ENCODE measurements around the gene DGCR2.
A peak's percentile ranks its signal among the peaks of the same experiment; 100 is the strongest.
"Not testable (repeated sequence)": the region's sequence is repeated elsewhere in the genome, so short reads cannot be mapped to it uniquely, and the experiment has no call there.

Gene DGCR2, protein sequence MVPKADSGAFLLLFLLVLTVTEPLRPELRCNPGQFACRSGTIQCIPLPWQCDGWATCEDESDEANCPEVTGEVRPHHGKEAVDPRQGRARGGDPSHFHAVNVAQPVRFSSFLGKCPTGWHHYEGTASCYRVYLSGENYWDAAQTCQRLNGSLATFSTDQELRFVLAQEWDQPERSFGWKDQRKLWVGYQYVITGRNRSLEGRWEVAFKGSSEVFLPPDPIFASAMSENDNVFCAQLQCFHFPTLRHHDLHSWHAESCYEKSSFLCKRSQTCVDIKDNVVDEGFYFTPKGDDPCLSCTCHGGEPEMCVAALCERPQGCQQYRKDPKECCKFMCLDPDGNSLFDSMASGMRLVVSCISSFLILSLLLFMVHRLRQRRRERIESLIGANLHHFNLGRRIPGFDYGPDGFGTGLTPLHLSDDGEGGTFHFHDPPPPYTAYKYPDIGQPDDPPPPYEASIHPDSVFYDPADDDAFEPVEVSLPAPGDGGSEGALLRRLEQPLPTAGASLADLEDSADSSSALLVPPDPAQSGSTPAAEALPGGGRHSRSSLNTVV

DNA sequence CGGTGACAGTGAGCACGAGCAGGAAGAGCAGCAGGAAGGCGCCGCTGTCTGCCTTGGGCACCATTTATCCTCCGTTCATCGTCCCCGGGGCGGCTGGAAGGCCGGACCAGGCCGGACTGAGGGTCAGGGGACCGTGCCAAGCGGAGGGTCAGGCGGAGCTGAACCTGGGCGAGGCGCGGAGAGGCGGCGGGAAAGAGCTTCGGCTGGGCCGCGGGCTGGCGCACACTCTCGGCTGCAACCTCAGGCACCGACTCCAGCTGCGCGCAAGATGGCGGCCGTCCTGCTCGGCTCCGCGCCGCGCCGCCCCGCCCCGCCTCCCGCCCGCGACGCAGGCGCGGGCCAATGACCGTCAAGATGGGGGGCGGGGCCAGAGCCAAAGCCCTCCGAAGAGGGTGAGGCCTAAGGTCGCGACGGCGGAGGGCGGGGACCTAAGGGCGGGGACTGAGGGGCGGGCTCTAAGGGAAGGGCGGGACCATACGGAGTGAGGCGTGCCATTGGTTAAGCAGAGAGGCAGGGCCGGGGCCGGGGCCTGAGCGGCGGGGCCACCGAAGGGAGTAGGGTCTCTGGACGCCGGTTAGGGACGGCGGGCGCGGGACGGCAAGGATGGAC, at the start of gene DGCR2:
DGCR2 (minus strand) TSS at position 270 of the 609 bp plus-strand sequence; CDS start at position 64, 206 bp downstream.
- Histone ChIP-seq H3K27me3 (ENCODE audit: low read depth) (no peaks in the 10 kb centered on the region), H3K36me3 (replicated peaks) (peaks cover 8% of the 10 kb centered on the region; the same call in 1 of the 2 replicates), H3K9me3 (no peaks in the 10 kb centered on the region), H3K4me1 (peaks cover 15% of the 10 kb centered on the region), H3K4me3 (peak within 1 kb of the TSS; percentile 95)
- in situ Hi-C loops (cut with MboI; ENCODE audit: low sequenced_read_pairs), result no loop called here
- peak; percentile 95 to 98 for DNase-seq (ENCODE audit: low spot score in 2 of 2)

DNA sequence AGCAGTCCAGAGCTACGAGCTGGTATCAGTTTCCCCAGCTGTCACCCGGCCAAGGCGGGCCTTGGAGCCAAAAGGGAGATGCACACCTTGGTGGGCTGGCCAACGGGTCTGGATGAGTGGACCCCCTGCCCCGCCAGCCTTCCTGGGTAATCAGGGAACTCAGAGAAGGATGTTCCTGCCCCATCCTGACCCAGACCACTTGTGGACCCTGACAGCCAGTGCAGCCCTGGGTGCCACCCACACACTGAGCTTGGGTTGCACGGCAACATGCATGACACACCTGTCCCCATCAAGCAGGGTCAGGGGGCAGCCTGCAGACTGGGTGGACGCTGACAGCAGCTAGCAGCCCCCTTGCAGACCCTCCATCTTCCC, 47.7 kb upstream of the DGCR2 start:
- Histone ChIP-seq H3K36me3 (replicated peaks) (peaks cover 27% of the 10 kb centered on the region), H3K9me3 (no peaks in the 10 kb centered on the region), H3K4me1 (peaks cover 25% of the 10 kb centered on the region), H3K4me3 (peak overlapping the region; percentile 26), H3K27me3 (ENCODE audit: low read depth) (peaks cover 18% of the 10 kb centered on the region)
- no peak for DNase-seq (ENCODE audit: low spot score in 2 of 2)
- in situ Hi-C loops (cut with MboI; ENCODE audit: low sequenced_read_pairs), result no loop called here

DNA sequence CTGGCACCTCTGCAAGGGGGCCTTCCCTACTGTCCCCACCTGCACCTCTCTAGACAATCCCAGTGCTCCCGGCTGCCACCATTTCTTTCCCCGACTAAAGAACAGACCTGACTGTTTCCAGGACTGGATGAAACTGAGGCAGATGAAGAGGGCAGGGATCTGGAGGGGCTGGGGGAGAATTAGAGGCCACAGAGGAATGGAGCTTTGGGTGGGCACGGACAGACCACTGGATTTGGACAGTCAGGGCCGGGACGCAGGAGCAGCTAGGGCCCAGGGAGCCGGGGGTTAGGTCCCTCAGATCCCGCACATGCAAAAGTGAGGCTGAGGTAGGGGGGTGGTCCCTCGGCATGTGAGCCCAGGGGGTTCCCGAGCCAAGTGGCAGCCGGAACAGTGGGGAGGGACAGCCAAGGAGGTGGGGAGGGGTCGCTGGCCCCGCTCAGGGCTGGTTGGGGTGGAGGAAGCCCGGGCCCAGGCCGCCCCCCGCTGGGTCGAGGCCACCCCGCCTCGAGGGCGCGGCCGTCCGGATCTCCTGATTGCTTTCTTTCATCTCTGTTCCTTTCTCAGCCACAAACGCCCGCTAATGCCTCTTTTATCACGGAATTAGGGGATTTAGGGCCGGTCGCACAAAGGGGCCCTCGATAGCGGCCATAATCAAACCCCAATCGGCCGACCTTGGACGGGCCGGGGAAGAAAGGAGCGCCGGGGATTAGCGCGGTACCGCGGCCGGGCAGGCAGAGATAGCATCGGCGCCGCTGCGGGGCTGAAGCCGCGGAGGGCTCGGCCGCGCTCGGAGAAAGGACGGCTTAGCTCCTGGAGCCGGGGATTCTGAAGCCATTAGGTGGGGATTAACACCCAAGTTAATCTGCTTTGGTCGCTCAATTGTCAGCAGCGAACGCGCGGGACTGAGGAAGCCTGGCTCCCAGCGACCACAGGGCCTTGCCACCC, 47.1 kb upstream of the DGCR2 start:
- H3K4me1 ChIP-seq, result peaks cover 25% of the 10 kb centered on the region
- peaks cover 18% of the 10 kb centered on the region for H3K27me3 ChIP-seq (ENCODE audit: low read depth)
- 0 out of 2 replicates have a peak, but pooled peaks cover 1% of the 10 kb centered on the region for H3K9me3 ChIP-seq
- peak overlapping the region; percentile 26 for H3K4me3 ChIP-seq
- peak; percentile 64 to 75 for DNase-seq (ENCODE audit: low spot score in 2 of 2)
- peaks cover 20% of the 10 kb centered on the region for H3K36me3 ChIP-seq (replicated peaks)
- in situ Hi-C loops (cut with MboI; ENCODE audit: low sequenced_read_pairs), result no loop called here

GRCh38 chr22:19168088-19168890, 46.1 kb upstream of the DGCR2 start:
- H3K9me3 ChIP-seq, result 0 out of 2 replicates have a peak, but pooled peaks cover 2% of the 10 kb centered on the region
- peaks cover 11% of the 10 kb centered on the region for H3K36me3 ChIP-seq (replicated peaks)
- in situ Hi-C loops (cut with MboI; ENCODE audit: low sequenced_read_pairs), result no loop called here
- no peak for DNase-seq (ENCODE audit: low spot score in 2 of 2)
- H3K4me1 ChIP-seq, result peaks cover 23% of the 10 kb centered on the region
- H3K27me3 ChIP-seq (ENCODE audit: low read depth), result peaks cover 18% of the 10 kb centered on the region
- H3K4me3 ChIP-seq, result no peak overlapping the region

DNA sequence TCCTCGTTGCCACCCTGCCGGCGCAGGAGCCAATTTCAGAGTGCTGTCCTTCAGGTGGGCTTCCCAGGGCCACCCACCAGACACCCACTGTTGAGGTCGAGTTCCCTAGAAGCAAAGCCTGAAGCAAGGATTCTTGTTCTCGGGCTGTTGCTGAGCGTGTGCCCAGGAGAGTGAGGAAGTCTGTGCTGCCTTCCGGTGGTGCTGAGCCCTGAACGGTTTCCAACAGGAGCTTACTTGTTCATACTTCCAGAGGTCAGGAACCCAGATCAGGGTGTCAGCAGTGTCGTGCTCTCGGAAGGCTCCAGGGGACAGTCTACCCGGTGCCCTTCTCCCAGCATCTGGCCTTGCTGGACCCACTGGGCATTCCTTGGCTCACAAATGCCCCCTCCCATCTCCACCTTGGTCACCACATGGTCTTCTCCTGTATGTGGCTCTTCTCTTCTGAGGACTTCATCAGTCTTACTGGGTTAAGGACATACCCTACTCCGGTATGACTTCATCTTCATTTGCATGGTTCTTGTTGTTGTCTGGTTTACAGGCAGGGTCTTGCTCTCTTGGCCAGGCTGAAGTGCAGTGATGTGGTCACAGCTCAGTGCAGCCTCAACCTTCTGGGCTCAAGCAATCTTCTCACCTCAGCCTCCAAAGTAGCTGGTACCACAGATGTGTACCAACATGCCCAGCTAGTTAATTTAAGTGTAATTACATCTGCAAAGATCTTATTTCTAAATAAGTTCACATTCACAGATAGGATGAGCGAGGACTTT, 45.1 kb upstream of the DGCR2 start:
- peaks cover 20% of the 10 kb centered on the region for H3K27me3 ChIP-seq (ENCODE audit: low read depth)
- H3K9me3 ChIP-seq, result 0 out of 2 replicates have a peak, but pooled peaks cover 2% of the 10 kb centered on the region
- in situ Hi-C loops (cut with MboI; ENCODE audit: low sequenced_read_pairs), result no loop called here
- peaks cover 5% of the 10 kb centered on the region for H3K36me3 ChIP-seq (replicated peaks)
- peaks cover 15% of the 10 kb centered on the region for H3K4me1 ChIP-seq
- no peak overlapping the region for H3K4me3 ChIP-seq
- no peak for DNase-seq (ENCODE audit: low spot score in 2 of 2)

DNA sequence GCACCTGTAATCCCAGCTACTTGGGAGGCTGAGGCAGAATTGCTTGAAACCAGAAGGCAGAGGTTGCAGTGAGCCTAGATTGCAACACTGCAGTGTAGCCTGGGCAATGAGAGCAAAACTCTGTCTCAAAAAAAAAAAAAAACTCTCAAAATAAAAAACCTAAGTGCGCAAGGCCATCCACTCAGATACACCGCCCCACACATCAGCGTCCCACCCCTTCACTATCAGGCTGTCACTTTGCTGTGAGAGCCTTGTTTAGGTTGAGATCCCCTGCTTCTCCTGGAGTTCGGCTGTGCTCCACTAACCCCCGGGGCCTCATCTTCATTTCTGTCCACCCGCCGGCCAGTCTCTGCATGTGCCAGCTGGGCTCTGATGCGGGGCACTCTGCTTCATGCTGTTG, 44.2 kb upstream of the DGCR2 start:
- Histone ChIP-seq H3K9me3 (0 out of 2 replicates have a peak, but pooled peaks cover 2% of the 10 kb centered on the region), H3K4me1 (peaks cover 15% of the 10 kb centered on the region), H3K36me3 (replicated peaks) (no peaks in the 10 kb centered on the region), H3K27me3 (ENCODE audit: low read depth) (peaks cover 20% of the 10 kb centered on the region), H3K4me3 (no peak overlapping the region)
- in situ Hi-C loops (cut with MboI; ENCODE audit: low sequenced_read_pairs), result no loop called here
- no peak for DNase-seq (ENCODE audit: low spot score in 2 of 2)

DNA sequence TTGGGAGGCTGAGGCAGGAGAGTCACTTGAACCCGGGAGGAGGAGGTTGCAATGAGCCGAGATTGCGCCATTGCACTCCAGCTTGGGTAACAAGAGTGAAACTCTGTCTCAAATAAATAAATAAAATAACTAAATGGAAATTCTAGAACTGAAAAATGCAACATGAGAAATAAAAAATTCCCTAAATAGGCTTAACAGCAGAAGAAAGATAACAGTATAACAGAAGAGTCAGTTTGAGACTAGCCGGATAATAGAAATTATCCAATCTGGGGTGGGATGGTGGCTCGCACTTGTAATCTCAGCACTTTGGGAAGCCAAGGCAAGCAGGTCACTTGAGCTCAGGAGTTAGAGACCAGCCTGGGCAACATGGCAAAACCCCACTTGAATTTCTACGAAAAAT, 42.2 kb upstream of the DGCR2 start:
- in situ Hi-C loops (cut with MboI; ENCODE audit: low sequenced_read_pairs), result no loop called here
- Histone ChIP-seq H3K27me3 (ENCODE audit: low read depth) (peaks cover 20% of the 10 kb centered on the region), H3K9me3 (0 out of 2 replicates have a peak, but pooled peaks cover 2% of the 10 kb centered on the region), H3K36me3 (replicated peaks) (no peaks in the 10 kb centered on the region), H3K4me3 (no peak overlapping the region), H3K4me1 (peaks cover 3% of the 10 kb centered on the region; the same call in 1 of the 2 replicates)
- DNase-seq (ENCODE audit: low spot score in 2 of 2), result no peak

GRCh38 chr22:19158649-19159048, 36.4 kb upstream of the DGCR2 start:
- DNase-seq (ENCODE audit: low spot score in 2 of 2); H3K4me1 ChIP-seq: not testable (repeated sequence)

GRCh38 chr22:19156109-19156508, 33.9 kb upstream of the DGCR2 start:
- DNase-seq (ENCODE audit: low spot score in 2 of 2); H3K9me3 ChIP-seq; in situ Hi-C loops (cut with MboI; ENCODE audit: low sequenced_read_pairs); H3K27me3 ChIP-seq (ENCODE audit: low read depth); H3K4me1 ChIP-seq; H3K36me3 ChIP-seq (replicated peaks); H3K4me3 ChIP-seq: not testable (repeated sequence)

More at GRCh38 chr22:19158649-19159048, 36.4 kb upstream of the DGCR2 start:
- H3K4me3 ChIP-seq; in situ Hi-C loops (cut with MboI; ENCODE audit: low sequenced_read_pairs); H3K36me3 ChIP-seq (replicated peaks); H3K9me3 ChIP-seq; H3K27me3 ChIP-seq (ENCODE audit: low read depth): not testable (repeated sequence)

DNA sequence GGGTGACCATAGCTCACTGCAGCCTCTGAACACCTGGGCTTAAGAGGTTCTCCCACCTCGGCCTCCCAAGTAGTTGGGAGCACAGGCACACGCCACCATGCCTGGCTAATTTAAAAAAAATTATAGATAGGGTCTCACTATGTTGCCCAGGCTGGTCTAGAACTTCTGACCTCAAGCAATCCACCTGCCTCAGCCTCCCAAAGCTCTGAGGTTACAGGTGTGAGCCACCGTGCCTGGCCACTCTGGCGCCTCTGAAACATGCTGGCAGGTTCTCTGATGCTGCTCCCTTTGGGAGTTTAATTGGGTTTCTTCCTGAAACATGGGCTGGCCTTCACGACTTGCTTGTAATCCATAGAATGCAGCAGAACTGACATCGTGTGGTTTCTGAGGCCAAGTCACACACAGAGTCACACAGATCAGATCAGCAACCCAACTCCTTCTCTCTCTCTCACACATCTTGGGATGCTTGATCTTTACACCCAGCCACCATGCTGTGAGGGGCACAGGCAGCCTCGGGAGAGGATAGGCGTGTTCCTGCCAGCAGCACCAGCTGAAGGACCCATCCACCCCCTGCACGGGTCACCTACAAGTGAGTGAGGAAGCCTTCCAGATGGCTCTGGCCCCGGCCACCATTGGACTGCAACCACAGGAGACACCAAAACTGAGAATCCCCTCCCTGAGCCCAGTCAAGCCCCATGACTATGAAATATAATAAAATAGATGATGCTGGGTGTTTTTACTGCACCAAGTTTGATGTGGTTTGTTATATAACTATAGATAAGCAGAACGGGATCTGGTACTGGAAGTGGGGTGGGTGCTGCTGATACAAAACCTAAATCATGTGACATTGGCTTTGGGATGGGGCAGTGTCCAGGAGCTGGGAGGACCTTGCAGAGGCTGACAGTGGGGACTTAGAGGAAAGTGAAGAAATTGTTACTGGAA, 31.0 kb upstream of the DGCR2 start:
- in situ Hi-C loops (cut with MboI; ENCODE audit: low sequenced_read_pairs), result no loop called here
- no peak overlapping the region for H3K4me3 ChIP-seq
- no peaks in the 10 kb centered on the region for H3K4me1 ChIP-seq
- no peak for DNase-seq (ENCODE audit: low spot score in 2 of 2)
- H3K9me3 ChIP-seq, result no peaks in the 10 kb centered on the region; the same call in 1 of the 2 replicates
- H3K27me3 ChIP-seq (ENCODE audit: low read depth), result peaks cover 28% of the 10 kb centered on the region
- no peaks in the 10 kb centered on the region for H3K36me3 ChIP-seq (replicated peaks)
